Central memory CD8-positive, alpha-beta T cell (primary cell): ENCODE data around the gene ZNF609.
A peak's percentile ranks its signal among the peaks of the same experiment; 100 is the strongest.
"Not testable (repeated sequence)": the region's sequence is repeated elsewhere in the genome, so short reads cannot be mapped to it uniquely, and the experiment has no call there.

Source experiments
- ATAC-seq: fragments of 150-1000 bp; cut with Tn5 transposase; replicated peaks from 2 replicates; pipeline ENCODE4 v1.10.0; 2022; ENCODE audit warnings: mild to moderate bottlenecking, moderate FRiP score, moderate number of reproducible peaks; ENCODE audit not compliant: poor library complexity, severe bottlenecking; ENCODE audit errors: extremely low read depth
- DNase-seq, 2 donors: peaks; one replicate each; pipeline ENCODE4 v3.0.0; 2021; ENCODE audit warnings: low spot score in 2 of 2
- H3K27ac Mint-ChIP-seq: one replicate; pipeline ENCODE4 v1.8.0; 2022; ENCODE audit warnings: low read depth, mild to moderate bottlenecking, moderate library complexity, mixed read lengths
- H3K27me3 Mint-ChIP-seq: one replicate; pipeline ENCODE4 v1.8.0; 2022; ENCODE audit warnings: mixed read lengths
- H3K36me3 Mint-ChIP-seq: one replicate; pipeline ENCODE4 v1.8.0; 2022; ENCODE audit warnings: mild to moderate bottlenecking, moderate library complexity, mixed read lengths; ENCODE audit not compliant: insufficient read depth
- H3K4me1 Mint-ChIP-seq: one replicate; pipeline ENCODE4 v1.8.0; 2022; ENCODE audit warnings: mixed read lengths
- H3K4me3 Mint-ChIP-seq: one replicate; pipeline ENCODE4 v1.8.0; 2022; ENCODE audit warnings: mild to moderate bottlenecking, moderate library complexity, mixed read lengths
- H3K9me3 Mint-ChIP-seq: one replicate; pipeline ENCODE4 v1.8.0; 2022; ENCODE audit warnings: mixed read lengths

The ZNF609 gene

DNA sequence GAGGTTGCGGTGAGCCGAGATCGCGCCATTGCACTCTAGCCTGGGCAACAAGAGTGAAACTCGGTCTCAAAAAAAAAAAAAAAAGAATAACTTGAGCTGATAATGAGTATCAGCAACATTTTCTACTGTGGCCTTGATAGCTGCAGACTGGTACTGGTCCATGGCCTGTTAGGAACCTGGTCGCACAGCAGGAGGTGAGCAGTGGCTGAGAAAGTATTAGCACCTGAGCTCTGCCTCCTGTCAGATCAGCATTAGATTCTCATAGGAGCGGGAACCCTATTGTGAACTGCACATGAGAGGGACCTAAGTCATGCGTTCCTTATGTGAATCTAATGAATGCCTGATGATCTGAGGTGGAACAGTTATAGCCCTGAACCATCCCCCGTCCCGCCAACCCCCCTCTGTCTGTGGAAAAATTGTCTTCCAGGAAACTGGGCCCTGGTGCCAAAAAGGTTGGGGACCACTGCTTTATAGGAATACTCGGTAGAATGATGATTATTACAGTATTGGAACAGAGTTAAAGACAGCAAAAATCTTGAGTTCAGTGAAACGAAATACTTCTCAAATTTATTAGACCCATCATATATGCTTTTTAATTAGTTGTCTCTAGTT, 126.0 kb downstream of the ZNF609 start:
- Mint-ChIP-seq H3K27me3 (no peaks in the 10 kb centered on the region), H3K27ac (no peak overlapping the region), H3K4me1 (peaks cover 48% of the 10 kb centered on the region), H3K4me3 (no peak overlapping the region), H3K36me3 (no peaks in the 10 kb centered on the region), H3K9me3 (no peaks in the 10 kb centered on the region)
- DNase-seq (no peak), ATAC-seq (no peak)

DNA sequence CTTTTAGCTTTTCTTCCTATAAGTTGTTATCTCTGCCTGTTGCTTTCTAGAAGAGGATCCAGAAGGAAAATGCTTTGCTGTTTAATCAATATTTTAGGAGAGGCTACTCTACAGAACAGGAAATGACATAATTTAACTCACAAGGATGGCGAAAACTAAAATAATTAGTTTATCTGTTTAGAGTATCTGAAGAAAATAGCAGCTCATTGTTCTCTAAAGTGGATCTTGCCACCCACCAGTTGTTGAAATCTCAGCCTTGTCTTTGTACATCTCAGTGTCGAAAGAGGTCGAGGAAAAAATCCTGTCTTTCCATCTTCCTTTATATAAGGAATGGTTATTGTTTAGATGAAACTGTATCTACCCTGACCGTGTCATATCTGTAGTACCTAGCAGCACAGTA, 126.6 kb downstream of the ZNF609 start:
- Mint-ChIP-seq H3K27ac (no peak overlapping the region), H3K9me3 (no peaks in the 10 kb centered on the region), H3K36me3 (no peaks in the 10 kb centered on the region), H3K4me1 (peaks cover 44% of the 10 kb centered on the region), H3K4me3 (no peak overlapping the region), H3K27me3 (no peaks in the 10 kb centered on the region)
- ATAC-seq (no peak), DNase-seq (no peak)

- Mint-ChIP-seq H3K4me1 (peaks cover 39% of the 10 kb centered on the region), H3K9me3 (no peaks in the 10 kb centered on the region), H3K4me3 (no peak overlapping the region), H3K27ac (peak overlapping the region; percentile 55), H3K27me3 (no peaks in the 10 kb centered on the region), H3K36me3 (no peaks in the 10 kb centered on the region)
- DNase-seq (no peak), ATAC-seq (no peak)
Observed at GRCh38 chr15:64589435-64590084, 129.2 kb downstream of the ZNF609 start.

DNA sequence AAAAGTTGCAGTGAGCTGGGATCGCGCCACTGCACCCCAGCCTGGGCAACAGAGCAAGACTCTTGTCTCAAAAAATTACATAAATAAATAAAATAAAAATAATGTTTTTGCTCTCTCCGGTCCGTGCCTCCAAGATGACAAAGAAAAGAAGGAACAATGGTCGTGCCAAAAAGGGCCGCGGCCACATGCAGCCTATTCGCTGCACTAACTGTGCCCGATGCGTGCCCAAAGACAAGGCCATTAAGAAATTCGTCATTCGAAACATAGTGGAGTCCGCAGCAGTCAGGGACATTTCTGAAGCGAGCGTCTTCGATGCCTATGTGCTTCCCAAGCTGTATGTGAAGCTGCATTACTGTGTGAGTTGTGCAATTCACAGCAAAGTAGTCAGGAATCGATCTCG, 132.5 kb downstream of the ZNF609 start:
- H3K27ac Mint-ChIP-seq = not testable (repeated sequence)

DNA sequence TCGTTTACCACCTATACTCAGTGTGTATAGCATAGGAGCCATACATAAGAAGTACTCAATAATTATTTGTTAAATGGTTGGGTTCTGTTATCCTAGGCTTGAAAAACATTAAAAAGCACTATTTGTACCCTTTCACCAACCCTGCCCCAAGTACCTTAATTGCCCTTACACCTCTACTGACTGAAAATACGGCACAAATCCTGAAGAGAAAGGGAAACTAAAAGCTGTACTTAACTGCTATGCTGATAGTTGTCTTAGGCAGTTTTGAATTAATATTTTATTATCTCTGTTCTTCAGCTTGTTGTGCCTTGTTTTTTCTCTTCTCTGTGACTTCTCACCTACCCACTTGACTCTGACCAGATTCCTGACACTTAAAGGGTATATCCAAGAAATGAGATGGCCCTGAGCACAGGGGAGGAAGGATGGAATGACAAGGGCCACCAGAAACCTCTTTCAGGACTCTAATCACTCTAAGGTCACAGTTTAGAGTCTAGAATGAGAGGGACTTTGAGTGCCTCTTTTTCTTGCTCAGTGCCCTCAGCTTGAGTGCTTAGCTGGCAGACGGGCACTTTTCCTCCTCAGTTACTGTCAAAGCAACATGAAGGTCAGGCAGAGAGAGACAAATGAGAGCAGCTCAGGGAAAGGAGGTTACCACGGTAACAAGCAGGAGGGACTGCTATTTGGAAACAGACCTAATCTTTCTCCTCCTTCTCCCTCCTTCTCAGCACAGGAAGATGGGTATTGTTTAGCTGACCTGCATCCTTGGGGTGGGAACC, 136.5 kb downstream of the ZNF609 start:
- ATAC-seq (peak; percentile 76), DNase-seq (peak in 1 of 2 donors; percentile 14)
- H3K27ac Mint-ChIP-seq = peak overlapping the region; percentile 93
- H3K4me3 Mint-ChIP-seq = peak overlapping the region; percentile 72
- peaks cover 2% of the 10 kb centered on the region for H3K36me3 Mint-ChIP-seq
- H3K27me3 Mint-ChIP-seq = no peaks in the 10 kb centered on the region
- peaks cover 49% of the 10 kb centered on the region for H3K4me1 Mint-ChIP-seq
- no peaks in the 10 kb centered on the region for H3K9me3 Mint-ChIP-seq

More for the DNA sequence above, 132.5 kb downstream of the ZNF609 start:
- not testable (repeated sequence) for H3K9me3 Mint-ChIP-seq, H3K27me3 Mint-ChIP-seq, H3K36me3 Mint-ChIP-seq, ATAC-seq, DNase-seq, H3K4me3 Mint-ChIP-seq
- peaks cover 39% of the 10 kb centered on the region for H3K4me1 Mint-ChIP-seq

DNA sequence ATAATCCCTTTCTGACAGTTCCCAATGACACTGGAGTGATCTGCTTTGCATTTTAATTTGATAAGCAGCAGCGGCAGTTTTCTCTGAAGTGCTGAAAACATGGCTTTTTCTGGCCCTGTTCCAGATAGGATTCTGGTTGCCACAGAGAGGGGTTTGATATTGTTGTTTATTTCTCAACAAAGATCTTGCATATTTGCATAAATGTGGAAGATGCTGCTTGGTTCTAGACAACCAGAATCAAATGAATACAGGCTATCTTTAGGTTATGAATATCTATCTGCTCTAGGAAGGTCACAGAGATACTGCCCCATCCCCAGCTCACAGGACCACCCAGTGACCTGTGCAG, 137.1 kb downstream of the ZNF609 start:
- Mint-ChIP-seq H3K27ac (peak overlapping the region; percentile 93), H3K36me3 (peaks cover 2% of the 10 kb centered on the region), H3K4me3 (peak overlapping the region; percentile 72), H3K4me1 (peaks cover 55% of the 10 kb centered on the region), H3K9me3 (no peaks in the 10 kb centered on the region), H3K27me3 (no peaks in the 10 kb centered on the region)
- DNase-seq (no peak), ATAC-seq (peak; percentile 34)

DNA sequence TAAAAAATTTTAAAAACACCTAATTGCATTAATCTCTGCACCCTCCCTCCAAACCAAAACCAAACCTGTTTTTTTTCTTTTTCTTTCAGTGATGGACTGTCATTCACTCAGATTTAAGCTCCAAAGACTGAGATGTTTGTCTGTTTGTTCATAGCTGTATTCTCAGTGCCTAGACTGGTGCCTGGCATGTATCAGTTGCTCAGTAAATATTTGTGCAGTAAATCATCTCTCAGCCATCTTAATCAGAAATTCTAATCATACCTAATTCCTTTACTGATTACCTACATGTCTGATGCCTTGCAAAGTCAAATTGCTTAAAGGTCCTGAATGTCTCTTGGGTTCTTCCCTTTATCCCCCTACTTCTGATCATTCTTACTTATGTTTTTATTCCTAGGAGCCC, 138.8 kb downstream of the ZNF609 start:
- DNase-seq (no peak), ATAC-seq (no peak)
- peak overlapping the region; percentile 44 for H3K27ac Mint-ChIP-seq
- peaks cover 2% of the 10 kb centered on the region for H3K36me3 Mint-ChIP-seq
- no peaks in the 10 kb centered on the region for H3K9me3 Mint-ChIP-seq
- peaks cover 59% of the 10 kb centered on the region for H3K4me1 Mint-ChIP-seq
- no peaks in the 10 kb centered on the region for H3K27me3 Mint-ChIP-seq
- no peak overlapping the region for H3K4me3 Mint-ChIP-seq

DNA sequence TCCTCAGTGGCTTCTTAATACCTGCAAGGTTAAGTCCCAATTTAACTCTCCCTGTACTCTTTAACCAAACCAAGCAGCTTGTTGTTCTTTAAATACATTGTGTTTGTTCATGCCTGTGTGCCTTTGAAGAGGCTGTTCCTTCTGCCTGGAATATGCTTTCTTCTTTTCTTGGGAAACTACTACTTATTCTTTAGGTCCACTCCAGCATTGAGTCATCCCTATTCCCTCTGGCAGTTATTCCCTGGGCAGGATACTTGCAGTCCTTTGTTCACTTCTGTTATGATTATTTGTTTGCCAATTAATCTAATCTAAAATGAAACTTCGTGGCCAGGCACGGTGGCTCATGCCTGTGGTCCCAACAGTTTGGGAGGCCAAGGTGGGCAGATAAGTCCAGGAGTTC, 139.3 kb downstream of the ZNF609 start:
- H3K36me3 Mint-ChIP-seq = peaks cover 2% of the 10 kb centered on the region
- no peak for DNase-seq
- H3K4me1 Mint-ChIP-seq = peaks cover 61% of the 10 kb centered on the region
- H3K27me3 Mint-ChIP-seq = no peaks in the 10 kb centered on the region
- ATAC-seq = no peak
- H3K4me3 Mint-ChIP-seq = no peak overlapping the region
- H3K27ac Mint-ChIP-seq = peak overlapping the region; percentile 44
- no peaks in the 10 kb centered on the region for H3K9me3 Mint-ChIP-seq

DNA sequence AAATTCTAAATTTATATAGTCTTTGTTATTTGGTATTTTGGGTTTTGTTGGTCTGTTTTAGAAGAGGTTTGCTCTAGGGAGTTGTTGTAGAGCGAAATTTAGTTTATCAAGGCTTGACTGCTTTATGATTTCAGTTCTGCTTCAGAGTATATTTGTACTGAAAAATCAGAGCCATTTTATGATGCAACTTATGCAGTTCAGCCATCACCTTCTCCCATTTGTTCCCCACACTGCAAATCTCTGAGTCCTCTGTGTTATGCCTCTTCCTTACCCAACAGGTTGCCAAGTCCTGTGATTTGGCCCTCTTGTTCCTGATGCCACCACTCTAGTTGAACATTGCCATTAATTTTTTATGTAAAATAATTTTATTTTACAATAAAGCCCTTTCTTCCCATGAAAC, 140.4 kb downstream of the ZNF609 start:
- no peak for ATAC-seq
- H3K27ac Mint-ChIP-seq = no peak overlapping the region
- DNase-seq = no peak
- no peaks in the 10 kb centered on the region for H3K9me3 Mint-ChIP-seq
- peaks cover 61% of the 10 kb centered on the region for H3K4me1 Mint-ChIP-seq
- H3K4me3 Mint-ChIP-seq = no peak overlapping the region
- H3K36me3 Mint-ChIP-seq = peaks cover 2% of the 10 kb centered on the region
- no peaks in the 10 kb centered on the region for H3K27me3 Mint-ChIP-seq

DNA sequence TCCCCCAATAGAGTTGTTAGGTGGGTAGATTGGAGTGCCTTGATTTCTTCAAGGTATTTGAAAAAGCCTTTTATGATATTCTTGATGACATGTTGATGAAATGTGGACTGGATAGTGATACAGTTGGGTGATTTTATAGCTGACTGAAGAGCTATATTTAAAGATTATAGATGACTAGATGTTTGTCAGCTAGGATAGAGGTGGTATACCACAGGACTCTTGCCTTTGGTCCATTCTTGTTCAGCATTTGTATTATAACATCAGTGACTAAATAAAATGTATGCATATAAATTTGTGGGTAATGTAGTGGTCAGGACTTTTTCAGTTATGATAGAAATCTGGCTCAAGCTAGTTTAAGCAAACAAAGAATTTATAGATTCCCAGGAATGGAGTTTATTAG, 143.9 kb downstream of the ZNF609 start:
- Mint-ChIP-seq H3K9me3 (no peaks in the 10 kb centered on the region), H3K4me1 (peaks cover 50% of the 10 kb centered on the region), H3K36me3 (no peaks in the 10 kb centered on the region), H3K4me3 (no peak overlapping the region), H3K27me3 (no peaks in the 10 kb centered on the region), H3K27ac (no peak overlapping the region)
- DNase-seq (no peak), ATAC-seq (no peak)

DNA sequence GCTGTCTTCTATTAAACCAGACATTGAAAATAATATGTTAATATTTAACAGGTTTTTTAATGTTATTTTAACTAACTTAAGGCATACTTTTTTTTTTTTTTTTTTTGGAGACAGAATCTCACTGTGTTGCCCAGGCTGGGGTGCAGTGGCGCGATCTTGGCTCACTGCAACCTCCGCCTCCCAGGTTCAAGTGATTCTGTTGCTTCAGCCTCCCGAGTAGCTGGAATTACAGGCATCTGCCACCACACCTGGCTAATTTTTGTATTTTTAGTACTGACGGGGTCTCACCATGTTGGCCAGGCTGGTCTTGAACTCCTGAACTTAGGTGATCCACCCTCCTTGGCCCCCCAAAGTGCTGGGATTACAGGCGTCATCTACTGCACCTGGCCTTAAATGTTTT, 147.0 kb downstream of the ZNF609 start:
- H3K9me3 Mint-ChIP-seq, H3K4me3 Mint-ChIP-seq, ATAC-seq: not testable (repeated sequence)

DNA sequence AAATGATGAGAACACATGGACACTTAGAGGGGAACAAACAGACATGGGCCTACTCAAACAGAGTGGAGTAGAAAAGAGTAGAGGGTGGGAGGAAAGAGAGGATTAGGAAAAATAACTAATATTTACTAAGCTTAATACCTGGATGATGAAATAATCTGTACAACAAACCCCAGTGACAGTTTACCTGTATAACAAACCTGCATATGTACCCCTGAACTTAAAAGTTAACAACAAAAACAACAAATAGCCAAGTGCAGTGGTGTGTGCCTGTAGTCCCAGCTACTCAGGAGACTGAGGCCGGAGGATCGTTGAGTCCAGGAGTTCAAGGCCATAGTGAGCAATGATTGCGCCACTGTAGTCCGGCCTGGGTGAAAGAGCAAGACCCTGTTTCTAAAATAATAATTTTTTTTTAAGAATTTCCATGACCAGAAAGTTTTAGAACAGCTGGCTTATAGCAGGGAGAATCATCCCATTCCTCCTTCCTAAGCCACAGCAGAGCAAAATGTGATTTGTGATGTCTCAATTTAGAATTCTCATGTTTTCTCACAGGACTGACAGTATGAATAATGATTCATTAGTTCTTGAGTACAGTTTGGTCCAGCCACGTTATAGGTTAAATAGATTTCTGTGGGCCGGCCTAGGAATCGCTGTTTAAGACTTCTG, 150.0 kb downstream of the ZNF609 start:
- peaks cover 28% of the 10 kb centered on the region for H3K4me1 Mint-ChIP-seq
- ATAC-seq (no peak), DNase-seq (no peak)
- peak overlapping the region; percentile 32 for H3K27ac Mint-ChIP-seq
- H3K9me3 Mint-ChIP-seq = no peaks in the 10 kb centered on the region
- no peak overlapping the region for H3K4me3 Mint-ChIP-seq
- H3K36me3 Mint-ChIP-seq = peaks cover 1% of the 10 kb centered on the region
- no peaks in the 10 kb centered on the region for H3K27me3 Mint-ChIP-seq

More for the DNA sequence above, 147.0 kb downstream of the ZNF609 start:
- H3K27ac Mint-ChIP-seq, DNase-seq, H3K27me3 Mint-ChIP-seq, H3K36me3 Mint-ChIP-seq: not testable (repeated sequence)
- H3K4me1 Mint-ChIP-seq = peaks cover 37% of the 10 kb centered on the region
